AG04449 (cell line): ENCODE data around the gene APC.

ENCODE experiments used
- CTCF ChIA-PET: fragments of 350-600 bp; formaldehyde crosslinking; extraction: SDS; loops from one replicate; lab custom pipeline; 2021; ENCODE audit warnings: antibody characterized with exemption; lab: Yijun Ruan, JAX
- POLR2A ChIA-PET: fragments of 400-600, 350-600 bp; formaldehyde crosslinking; extraction: SDS; loops from one replicate; lab custom pipeline; 2020; ENCODE audit warnings: antibody characterized with exemption, inconsistent platforms; lab: Yijun Ruan, JAX
- DNase-seq: peaks from one replicate; pipeline ENCODE4 v3.0.0-alpha.2; 2010; ENCODE audit warnings: low read depth, low spot score
- H3K4me3 ChIP-seq: 2 replicates; pipeline ENCODE4 v1.5.1; 2011; ENCODE audit warnings: low read depth, mild to moderate bottlenecking, control low read depth, low read length
- TF ChIP-seq, protein P1 (sequence below): IDR thresholded peaks from one replicate; pipeline ENCODE4 v1.5.1; 2011; ENCODE audit warnings: mild to moderate bottlenecking, moderate library complexity, low read length, control low read depth, inconsistent platforms; ENCODE audit not compliant: insufficient read depth; ENCODE audit errors: missing control alignments

APC gene

DNA sequence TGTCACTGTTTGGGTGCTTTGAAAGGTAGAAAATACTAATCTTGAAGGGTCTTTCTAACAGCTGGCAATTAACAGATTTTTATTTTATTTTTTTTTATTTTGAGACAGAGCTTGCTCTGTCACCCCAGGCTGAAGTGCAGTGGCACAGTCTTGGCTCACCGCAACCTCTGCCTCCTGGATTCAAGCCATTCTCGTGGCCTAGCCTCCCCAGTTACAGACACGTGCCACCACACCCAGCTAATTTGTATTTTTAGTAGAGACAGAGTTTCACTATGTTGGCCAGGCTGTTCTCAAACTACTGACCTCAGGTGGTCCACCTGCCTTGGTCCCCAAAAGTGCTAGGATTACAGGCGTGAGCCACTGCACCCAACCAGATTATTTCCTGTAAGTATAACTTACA is 12.8 kb upstream of the APC start:
- CTCF ChIA-PET = interaction anchor here (2.6 kb wide), 1 partner anchor 33 kb away, joined by 10 read pairs; no protein-coding TSS in a partner anchor
- H3K4me3 ChIP-seq = no peak overlapping the region
- DNase-seq = no peak
- POLR2A ChIA-PET = interaction anchor here (0.7 kb wide), 1 partner anchor 12 kb away, joined by 3 read pairs; no protein-coding TSS in a partner anchor
- TF ChIP-seq, protein P1, sequence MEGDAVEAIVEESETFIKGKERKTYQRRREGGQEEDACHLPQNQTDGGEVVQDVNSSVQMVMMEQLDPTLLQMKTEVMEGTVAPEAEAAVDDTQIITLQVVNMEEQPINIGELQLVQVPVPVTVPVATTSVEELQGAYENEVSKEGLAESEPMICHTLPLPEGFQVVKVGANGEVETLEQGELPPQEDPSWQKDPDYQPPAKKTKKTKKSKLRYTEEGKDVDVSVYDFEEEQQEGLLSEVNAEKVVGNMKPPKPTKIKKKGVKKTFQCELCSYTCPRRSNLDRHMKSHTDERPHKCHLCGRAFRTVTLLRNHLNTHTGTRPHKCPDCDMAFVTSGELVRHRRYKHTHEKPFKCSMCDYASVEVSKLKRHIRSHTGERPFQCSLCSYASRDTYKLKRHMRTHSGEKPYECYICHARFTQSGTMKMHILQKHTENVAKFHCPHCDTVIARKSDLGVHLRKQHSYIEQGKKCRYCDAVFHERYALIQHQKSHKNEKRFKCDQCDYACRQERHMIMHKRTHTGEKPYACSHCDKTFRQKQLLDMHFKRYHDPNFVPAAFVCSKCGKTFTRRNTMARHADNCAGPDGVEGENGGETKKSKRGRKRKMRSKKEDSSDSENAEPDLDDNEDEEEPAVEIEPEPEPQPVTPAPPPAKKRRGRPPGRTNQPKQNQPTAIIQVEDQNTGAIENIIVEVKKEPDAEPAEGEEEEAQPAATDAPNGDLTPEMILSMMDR = no peak

DNA sequence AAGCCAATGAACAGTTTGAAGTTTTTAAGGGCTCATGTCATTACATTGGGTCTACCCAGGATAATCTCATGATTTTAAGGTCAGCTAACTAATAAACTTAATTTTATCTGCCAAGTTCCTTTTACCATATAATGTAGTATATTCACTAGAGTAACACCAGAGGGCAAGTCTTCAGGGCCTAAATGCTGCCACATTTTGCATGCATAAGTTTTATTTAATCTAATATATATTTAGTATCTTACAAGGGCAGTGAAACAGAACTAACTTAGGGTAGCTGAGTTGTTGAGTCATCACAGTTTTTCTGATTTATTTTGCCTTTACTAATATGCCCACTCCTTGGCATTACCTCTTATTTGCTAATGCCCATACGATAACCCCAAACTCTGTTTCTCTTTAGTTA is 8.1 kb upstream of the APC start:
- DNase-seq = no peak
- H3K4me3 ChIP-seq = no peak overlapping the region
- POLR2A ChIA-PET = no interaction called here
- TF ChIP-seq, protein P1 = no peak
- CTCF ChIA-PET = interaction anchor here (1.5 to 1.9 kb wide), 2 partner anchors 11 to 28 kb away, joined by 4 to 6 read pairs; no protein-coding TSS in a partner anchor

DNA sequence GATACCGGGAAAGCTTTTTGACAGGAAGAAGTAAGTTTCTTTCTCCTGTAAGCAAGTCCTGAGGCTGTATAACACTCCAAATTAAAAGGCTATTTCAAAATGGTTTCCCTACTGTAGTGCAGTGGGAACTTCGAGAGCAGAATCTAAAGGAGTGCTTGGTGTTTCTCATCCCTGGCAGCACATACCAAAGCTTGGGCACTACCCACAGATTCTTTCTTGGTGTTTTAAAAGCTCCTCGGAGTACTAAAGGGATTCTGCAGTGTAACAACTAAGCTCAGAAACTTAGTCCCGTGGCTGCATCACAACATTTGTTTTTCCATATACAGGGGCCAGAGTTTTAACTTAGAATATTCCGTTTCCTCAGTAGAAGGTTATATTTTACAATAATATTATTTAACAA is 5.6 kb upstream of the APC start:
- CTCF ChIA-PET = interaction anchor here (1.6 kb wide), 2 partner anchors 25 to 180 kb away, joined by 6 to 8 read pairs; no protein-coding TSS in a partner anchor
- H3K4me3 ChIP-seq = no peak overlapping the region
- POLR2A ChIA-PET = no interaction called here
- DNase-seq = no peak
- TF ChIP-seq, protein P1 = no peak

DNA sequence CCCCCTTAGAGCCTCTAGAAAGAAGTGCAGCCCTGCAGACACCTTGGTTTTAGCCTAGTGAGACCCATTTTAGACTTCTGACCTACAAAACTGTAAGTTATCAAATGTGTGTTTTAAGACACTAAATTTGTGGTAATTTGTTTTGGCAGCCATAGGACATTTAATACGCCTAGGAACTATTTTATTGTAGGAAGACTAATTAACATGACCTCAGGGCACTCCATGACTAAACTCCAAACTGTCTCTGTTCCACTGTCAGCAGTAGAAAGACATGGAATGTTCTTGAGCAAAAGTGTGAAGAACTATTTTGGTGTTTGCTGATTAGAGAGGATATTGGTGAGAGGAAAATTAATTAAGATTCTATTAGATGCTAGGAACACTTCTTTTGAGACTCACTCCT is 4.1 kb upstream of the APC start:
- H3K4me3 ChIP-seq = no peak overlapping the region
- TF ChIP-seq, protein P1 = no peak
- ChIA-PET CTCF (no interaction called here), POLR2A (no interaction called here)
- DNase-seq = no peak

DNA sequence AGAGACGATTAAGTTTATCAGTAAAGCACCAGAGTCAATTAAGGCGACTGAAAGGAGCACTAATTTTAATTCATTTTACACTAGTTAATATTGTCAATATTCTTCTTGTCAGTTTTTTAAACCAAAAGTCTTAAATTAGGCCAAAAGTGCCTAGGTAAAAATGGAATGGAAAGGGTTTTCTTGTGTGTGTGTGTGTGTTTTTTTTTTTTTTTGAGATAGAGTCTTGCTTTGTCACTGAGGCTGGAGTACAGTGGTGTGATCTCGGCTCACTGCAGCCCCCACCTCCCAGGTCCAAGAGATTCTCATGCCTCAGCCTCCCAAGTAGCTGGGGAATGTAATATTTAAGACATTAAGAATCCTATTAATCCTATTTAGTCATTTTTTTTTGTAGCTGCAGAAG is 3.1 kb upstream of the APC start:
- POLR2A ChIA-PET = interaction anchor here (1.0 kb wide), 1 partner anchor 27 kb away, joined by 3 read pairs; no protein-coding TSS in a partner anchor
- no peak for DNase-seq
- no peak overlapping the region for H3K4me3 ChIP-seq
- TF ChIP-seq, protein P1 = no peak
- CTCF ChIA-PET = interaction anchor here (0.9 to 2.7 kb wide), 4 partner anchors 23 to 184 kb away, joined by 3 to 11 read pairs (median 4); no protein-coding TSS in a partner anchor

DNA sequence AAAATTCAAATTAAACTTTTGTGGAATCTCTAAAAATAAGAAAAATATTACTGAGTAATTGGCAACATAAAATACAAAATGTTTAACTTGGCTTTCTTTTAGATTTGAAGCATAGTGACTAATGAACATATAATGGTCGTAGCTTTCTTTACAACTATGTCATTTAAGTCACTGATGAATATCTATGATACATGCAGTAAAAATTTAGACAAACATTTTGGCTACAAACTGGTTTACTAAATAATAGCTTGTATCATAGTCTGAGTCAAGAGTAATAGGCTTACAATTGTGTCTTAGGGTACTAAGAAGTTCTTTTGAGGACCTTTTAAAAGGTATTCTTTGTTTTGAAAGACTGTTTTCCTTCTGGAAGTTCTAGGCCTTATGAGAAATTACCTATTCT is 2.0 kb upstream of the APC start:
- ChIA-PET POLR2A (interaction anchor here (1.0 to 1.1 kb wide), 2 partner anchors 28 to 51 kb away, joined by 3 read pairs; no protein-coding TSS in a partner anchor), CTCF (interaction anchor here (1.0 to 2.7 kb wide), 4 partner anchors 11 to 185 kb away, joined by 5 to 11 read pairs (median 8); no protein-coding TSS in a partner anchor)

More for the DNA sequence above, 2.0 kb upstream of the APC start:
- TF ChIP-seq, protein P1 = no peak
- DNase-seq = peak; percentile 46
- H3K4me3 ChIP-seq = no peak overlapping the region
